GM19035 (cell line): ENCODE data around the gene PLK5.
"Not testable (repeated sequence)": the region's sequence is repeated elsewhere in the genome, so short reads cannot be mapped to it uniquely, and the experiment has no call there.

ENCODE experiments used
- ATAC-seq: cut with Tn5 transposase; IDR thresholded peaks from one replicate; pipeline ENCODE4 v1.9.1; 2021; ENCODE audit not compliant: unreplicated experiment

PLK5 gene

DNA sequence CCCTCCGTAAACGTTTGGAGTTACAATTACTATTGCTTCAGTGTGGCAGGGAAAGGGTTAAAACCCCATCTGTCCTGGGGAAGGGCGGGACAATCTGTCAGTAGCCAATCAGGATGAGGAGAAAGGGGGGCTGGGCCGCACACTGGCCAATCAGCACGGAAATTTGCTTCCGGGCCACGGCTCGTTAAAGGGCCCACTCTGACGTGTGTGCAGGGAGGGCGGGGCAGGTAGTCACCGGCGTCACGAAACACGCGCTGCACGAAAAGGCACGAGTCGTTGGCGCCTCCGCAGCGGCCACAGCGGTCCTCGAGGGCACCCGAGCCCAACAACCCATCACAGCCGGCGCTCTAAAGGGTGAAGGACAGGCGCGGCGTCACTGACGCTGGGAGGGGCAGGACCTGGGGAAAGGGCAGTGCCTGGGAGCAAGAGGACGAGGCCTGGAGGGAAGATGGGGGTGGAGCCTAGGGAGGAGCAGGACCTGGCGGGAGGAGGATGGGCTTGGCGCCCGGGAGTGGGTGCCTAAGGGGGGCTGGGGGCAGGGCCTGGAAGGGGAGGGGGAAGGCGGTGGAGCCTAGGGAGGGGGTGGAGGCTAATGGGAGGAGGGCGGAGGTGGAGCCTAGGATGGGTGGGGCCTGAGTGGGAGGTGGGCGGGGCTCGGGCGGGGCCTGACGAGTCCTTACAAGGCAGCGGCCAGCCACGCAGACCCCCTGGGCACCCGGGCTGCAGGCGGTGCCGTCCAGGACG is 15.9 kb upstream of the PLK5 start:
- no peak for ATAC-seq

GRCh38 chr19:1508507-1508856 is 15.4 kb upstream of the PLK5 start:
- no peak for ATAC-seq

GRCh38 chr19:1509602-1510441 is 14.1 kb upstream of the PLK5 start:
- ATAC-seq = no peak

DNA sequence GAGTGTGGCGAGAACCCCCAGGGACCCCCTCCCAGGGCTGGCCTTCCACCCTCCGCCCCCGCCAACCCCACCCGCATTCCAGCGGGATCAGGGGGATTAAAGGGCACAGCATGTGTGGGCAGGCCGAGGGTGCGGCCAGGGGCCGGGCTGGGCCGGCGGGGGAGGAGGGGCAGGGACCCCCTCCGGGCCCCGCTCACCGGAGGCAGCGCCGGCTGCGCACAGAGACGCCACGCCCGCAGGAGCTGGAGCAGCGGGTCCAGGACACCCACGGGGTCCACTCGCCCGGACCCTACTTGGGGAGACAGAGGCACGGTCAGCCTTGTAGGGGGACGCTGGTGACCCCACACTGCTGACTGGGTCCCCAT is 13.5 kb upstream of the PLK5 start:
- ATAC-seq = no peak

- no peak for ATAC-seq
Observed at GRCh38 chr19:1510807-1511206, 13.1 kb upstream of the PLK5 start.

DNA sequence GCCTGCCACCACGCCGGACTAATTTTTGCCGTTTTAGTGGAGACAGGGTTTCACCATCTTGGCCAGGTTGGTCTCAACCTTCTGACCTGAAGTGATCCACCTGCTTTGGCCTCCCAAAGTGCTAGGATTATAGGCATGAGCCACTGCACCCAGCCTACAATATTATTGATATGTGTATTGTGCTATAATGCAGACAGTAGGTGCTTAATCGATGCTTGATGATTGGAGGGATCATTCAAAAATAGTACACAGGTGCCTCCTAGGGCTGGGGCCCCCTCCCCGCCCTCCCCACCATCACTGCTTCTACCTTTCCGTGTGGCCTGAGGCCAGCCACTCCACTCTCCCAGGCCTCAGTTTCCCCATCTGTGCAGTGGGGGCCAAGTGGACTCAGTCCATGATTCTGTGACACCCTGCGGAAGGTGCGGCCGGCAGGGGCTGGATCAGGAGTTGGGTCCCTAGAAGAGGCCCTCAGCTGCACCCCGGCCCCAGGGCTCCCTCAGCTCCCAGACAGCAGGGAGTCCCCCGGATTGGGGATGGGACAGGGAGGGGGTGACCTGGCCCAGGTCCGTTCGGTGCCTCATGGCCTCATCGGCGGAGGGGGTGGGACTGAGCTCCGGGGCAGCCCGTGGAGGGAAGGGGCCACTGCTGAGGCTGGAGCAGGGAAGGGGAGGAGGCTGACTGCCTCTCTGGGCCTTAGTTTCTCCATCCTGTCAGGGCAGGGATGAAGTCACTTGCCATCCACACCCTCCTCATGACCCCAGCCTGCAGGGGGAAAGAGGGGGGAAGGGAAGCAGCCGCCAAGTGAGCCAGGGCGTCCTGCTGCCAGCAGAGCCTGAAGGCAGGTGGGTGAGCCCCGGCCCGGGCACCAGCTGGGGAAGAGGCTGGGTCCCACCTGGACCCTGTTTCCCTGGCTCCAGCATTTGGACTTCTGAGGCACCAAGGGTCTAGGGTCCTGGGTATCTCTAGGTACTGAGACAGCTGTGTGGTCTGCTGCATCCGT is 12.3 kb upstream of the PLK5 start:
- no peak for ATAC-seq

- no peak for ATAC-seq
Observed at GRCh38 chr19:1512671-1513498, 11.0 kb upstream of the PLK5 start, which contains the start of gene ADAMTSL5. Gene ADAMTSL5 (minus strand): TSS chr19:1513019. CDS start chr19:1510943, 2,076 bp downstream.

GRCh38 chr19:1513499-1514294 is 10.2 kb upstream of the PLK5 start:
- ATAC-seq = no peak

- ATAC-seq = no peak
Observed at GRCh38 chr19:1514295-1514661, 9.6 kb upstream of the PLK5 start.

DNA sequence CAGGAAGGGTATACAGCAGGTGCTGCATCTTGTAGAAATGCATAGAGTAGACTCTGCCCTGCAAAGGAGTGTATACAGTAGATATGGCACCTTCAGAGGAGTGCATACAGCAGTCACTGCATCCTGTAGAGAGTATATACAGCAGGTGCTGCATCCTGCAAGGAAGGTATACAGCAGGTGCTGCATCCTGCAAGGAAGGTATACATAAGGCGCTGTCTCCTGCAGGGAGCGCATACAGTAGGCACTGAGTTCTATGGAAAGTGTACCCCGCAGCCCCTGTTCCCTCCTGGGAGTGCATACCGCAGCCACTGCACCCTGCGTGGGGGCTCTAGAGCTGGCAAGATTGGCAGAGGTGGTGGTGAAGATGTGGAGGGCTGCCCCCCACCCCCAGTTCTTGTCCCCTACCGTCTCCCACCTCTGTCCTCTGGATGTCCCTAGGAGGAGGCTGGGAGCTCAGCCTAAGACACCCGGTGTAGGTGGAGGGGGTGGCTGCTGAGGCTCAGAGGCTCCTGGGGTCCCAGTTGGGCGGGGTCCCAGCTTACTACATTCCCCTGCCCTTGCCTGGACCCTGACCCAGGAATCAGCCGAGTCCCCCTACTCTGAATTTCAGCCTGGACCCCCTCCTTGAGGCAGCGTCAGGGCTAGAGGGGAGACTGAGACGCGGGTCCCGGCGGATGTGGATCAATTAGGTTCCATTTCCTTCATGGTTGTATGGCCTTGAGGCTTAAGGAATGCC is 8.7 kb upstream of the PLK5 start:
- no peak for ATAC-seq

GRCh38 chr19:1516395-1516753 is 7.5 kb upstream of the PLK5 start:
- ATAC-seq = no peak

- no peak for ATAC-seq
Observed at GRCh38 chr19:1518471-1518870, 5.4 kb upstream of the PLK5 start.

GRCh38 chr19:1519802-1520201 is 4.1 kb upstream of the PLK5 start:
- ATAC-seq = not testable (repeated sequence)

GRCh38 chr19:1520203-1520780 is 3.6 kb upstream of the PLK5 start:
- no peak for ATAC-seq

GRCh38 chr19:1521636-1522035 is 2.2 kb upstream of the PLK5 start:
- ATAC-seq = no peak

GRCh38 chr19:1522061-1522460 is 1.8 kb upstream of the PLK5 start:
- no peak for ATAC-seq

GRCh38 chr19:1522838-1523237 is 1.0 kb upstream of the PLK5 start:
- ATAC-seq = no peak

DNA sequence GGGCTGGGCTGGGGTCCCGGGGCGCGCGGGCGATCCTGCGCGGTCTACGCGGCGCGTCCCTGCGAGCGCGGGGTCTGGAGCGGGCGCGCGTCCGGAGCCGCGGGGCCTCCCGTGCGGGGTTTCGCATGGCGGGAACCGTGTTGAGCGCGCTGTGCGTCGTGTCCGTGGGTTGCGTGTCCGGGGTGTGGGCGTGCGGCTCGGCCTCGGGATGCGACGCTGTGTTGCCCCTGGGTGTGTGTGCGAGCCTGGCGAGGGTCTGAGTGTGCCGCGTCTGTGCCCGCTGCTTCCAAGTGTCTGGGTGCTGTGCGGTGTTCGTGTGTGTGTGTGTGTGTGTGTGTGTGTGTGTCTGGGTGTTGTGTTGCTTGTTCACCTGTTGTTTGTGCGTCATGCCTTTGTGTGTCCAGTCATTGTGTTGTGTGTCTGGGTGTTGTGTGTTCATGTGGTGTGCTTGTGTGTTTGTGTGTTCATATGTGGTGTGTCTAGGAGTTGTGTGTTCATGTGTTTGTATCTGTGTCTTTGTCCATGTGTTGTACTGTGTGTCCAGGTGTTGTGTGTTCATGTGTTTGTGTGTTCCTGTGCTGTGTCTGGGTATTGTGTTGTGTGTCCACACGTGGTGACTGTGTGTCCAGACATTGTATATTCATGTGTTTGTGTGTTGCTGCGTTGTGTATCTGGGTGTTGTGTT is 552 bp downstream of the PLK5 start:
- no peak for ATAC-seq
